A204.1 (cell line): ENCODE measurements around the gene FARSB.

Source experiments
- FAIRE-seq: peaks from 2 replicates; lab custom pipeline; 2012; peaks lifted over from hg19 to GRCh38; lab: Jason Lieb, UNC

The FARSB gene

DNA sequence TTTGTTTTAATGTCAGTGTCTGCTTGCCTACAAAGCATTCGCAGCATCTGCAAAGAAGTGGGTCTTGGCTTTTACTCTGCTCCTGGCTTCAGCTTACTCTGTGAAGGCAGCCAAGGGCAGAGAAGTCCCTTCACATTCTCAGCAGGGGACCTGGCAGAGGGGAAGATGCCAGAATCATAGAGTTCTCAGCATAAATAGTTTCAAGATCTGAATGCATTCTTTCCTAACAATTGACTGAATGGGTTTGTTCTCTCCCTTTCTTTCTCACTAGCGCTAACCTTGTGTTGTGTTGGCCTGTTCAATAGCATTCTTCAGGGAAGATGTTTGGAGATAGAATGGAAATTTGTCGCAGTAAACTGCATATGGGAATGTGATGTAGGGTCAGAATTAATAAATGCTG, 106.9 kb downstream of the FARSB start:
- FAIRE-seq: no peak

DNA sequence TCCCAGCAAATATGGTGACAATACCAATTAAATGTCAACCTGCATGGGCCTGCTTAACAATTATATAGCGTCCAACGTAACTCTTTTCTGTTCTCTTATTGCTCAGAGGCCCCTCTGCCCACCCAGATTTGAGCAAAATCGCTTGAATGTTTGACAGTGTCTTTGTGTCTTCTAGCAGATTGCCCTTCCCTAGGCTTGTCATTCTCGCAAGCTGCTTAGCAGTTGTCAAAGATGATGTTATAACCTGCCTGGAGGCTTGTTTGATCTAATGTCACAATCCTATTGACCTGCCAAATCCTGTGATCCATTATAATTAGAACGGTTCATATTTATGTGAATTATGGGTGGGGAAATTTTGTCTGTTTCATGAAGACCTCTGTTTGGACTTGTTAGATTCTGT, 108.8 kb downstream of the FARSB start:
- FAIRE-seq: no peak

DNA sequence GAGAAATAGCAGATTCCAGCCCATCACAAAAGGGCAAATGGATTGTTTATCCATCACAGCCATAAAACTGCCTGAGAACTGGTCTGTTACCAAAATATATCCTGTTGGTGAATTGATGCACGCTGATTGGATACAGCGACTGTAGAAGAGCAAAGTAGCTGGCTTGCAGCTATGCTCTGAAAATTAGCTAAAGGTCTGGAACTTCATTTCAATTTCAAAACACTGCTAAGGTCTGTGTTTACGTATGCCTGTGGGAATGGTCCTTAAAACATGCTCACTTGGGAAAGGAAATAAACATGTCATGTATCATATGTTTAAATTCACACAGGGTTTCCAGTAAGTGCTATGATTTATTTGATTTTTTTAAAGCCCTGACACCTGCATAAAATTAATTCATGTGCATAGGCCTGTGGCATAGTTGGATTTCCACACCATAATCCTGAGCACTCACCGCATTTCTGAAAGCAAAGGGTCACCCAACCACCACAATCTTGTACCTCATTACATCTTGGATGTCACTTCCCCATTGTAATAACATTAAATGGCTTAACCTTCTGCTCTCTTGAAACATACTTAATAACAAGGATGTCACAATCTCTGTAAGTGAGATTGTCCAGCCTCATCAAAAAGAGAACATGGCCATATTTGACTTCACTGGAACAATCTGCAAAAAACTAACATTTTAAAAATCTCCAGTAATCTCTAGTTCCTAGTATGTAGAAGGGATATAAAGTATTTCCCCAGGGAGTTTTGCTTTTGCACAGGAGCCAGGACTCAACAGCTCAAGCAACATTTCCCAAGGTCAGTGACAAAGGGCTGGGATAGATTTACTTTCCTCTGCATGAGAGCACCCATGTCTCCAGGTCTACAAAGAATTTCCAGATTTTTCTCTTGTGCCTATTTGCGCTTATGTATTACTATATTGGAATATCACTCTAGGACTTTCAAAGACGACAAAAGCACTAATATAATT, 109.8 kb downstream of the FARSB start:
- no peak for FAIRE-seq

DNA sequence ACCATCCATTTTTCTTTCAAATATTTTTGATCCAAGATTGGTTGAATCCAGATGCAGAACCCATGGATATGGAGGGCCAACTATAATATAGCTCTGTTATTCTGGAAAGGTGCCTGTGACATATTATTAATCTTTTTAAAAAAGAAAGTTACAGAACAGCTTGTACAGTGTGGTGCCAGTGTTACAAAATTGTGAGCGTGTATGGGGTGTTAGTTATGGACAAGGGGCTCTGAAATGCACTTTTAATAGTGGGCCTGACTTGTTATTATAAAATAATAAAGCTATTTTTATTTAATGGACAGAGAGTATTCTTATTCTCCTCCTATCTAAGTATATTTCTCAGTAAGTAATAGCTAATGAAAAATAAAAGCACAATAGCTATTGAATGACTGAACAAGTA, 111.2 kb downstream of the FARSB start:
- no peak for FAIRE-seq

DNA sequence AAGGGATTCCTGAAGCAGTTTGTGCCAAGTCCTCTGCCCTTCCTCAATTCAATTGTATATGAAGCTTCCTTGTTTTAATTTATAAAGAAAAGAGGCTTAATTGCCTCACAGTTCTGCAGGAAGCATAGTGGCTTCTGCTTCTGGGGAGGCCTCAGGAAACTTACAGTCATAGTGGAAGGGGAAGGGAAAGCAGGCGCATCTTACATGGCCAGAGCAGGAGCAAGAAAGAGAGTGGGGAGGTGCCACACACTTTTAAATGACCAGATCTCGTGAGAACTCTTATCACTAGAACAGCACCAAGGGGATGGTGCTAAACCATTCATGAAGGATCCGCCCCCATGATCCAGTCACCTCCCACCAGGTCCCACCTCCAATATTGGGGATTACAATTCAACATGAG, 117.4 kb downstream of the FARSB start:
- no peak for FAIRE-seq

DNA sequence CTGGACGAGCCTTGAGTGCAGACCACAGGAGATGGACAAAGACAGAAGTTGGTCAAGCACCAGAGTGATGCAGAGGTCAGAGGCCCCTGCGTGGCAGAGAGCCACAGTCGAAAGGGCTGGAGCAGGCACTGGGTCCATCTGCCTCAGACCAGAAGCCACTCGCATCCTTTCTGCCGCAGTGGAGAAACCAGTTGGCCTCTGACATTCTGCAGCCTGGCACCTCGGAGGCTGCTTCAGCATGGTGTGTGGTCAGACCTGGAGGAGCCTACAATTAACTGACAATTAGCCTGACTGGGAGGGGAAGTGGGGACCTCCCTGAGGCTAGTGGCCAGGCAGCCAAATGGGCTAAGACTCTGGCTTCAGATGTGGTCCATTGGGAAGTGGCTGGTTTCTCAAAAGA, 120.4 kb downstream of the FARSB start:
- FAIRE-seq: no peak

DNA sequence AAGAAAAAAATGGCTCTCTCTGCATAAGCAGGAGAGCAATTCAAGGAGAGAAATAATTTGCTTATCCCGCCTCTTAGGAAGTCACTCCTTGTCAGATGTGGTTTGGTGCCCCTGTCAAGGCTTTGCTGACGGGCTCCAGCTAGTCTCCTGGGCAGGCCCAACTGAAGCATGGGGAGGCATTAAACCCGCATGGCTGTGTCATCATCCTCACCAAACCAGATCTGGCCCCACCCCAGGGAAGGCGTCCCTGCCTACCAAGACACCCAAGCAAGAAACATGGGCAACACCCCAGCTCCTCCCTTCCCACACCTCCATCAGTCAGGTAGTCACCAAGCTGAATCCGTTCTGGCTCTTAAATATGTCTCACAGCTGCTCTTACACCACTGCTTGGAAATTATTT, 123.6 kb downstream of the FARSB start:
- no peak for FAIRE-seq

DNA sequence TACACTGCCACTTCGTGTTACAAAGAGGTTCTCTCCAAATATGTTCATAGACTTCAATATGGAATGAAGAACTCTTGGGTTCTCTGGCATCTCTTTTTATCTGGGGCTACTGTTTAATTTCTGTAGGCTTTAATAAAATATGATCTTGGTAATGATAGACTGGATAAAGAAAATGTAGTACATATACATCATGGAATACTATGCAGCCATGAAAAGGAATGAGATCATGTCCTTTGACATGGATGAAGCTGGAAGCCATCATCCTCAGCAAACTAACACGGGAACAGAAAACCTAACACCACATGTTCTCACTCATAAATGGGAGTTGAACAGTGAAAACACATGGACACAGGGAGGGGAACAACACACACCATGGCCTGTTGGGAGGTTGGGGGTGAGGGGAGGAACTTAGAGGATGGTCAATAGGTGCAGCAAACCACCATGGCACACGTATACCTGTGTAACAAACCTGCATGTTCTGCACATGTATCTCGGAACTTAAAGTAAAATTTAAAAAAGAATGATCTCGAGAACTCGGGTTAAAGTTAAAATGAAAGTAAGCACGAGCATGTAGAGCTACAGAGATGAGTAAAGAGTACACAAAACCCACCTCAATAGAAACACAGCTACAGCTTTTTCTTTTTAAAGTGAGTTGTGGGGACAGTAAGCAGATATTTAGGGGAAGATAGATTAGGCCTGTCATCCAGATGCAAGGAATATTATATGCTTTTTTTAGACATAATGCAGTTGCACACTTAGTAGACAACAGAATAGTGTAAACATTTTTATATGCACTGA, 129.2 kb downstream of the FARSB start:
- no peak for FAIRE-seq

DNA sequence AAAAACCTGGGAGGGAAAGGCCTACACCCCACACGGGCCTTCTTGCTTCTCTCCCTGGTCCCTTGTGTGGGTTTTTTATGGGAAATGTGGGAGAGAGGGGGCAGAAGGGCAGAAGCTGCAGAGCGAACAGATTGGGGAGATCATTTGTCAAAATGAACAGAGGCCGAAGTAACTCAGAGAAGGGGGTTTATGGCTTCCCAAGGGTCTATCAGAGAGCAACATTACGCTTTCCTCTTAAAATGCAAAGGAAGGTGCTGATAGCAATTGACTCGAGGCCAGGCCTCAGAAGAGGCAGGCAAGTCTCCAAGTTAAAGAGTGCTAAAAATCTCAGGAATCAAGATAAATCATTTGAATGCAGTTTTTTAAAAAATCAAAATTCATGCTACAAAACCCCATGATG, 130.1 kb downstream of the FARSB start:
- no peak for FAIRE-seq

DNA sequence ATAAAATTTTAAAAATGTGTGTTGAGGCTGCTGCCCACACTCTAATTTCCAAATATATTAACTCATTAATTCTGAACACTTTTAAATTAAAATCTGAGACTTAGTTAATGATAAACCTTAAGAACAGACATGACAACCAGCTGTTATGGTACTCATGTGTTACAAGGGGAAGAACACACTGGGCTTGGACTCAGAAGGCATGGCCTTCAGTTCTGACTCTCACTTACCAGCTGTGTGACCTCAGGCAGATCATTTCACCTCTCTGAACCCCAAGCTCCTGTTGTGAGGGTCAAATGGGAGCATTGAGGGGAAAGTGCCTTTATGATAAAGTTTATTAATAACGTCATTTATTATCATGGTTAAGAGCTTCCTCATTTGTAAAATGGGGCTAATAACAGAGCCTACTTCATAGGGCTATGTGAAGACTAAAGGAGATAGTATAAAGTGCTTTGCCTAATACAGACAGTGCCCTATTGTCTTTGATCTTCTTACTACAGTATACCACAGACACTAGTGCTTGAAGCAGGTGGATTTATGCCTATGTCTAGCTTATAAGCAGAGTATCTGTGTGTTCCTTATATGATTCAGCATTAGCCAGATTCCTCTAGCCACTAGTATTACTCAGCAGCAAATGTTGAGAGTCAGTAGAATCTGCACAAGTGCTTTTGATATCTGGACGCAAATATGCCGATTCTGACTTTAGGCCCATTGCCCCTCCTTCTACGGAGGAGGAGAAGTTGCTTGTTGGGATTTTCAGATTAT, 131.9 kb downstream of the FARSB start:
- no peak for FAIRE-seq

DNA sequence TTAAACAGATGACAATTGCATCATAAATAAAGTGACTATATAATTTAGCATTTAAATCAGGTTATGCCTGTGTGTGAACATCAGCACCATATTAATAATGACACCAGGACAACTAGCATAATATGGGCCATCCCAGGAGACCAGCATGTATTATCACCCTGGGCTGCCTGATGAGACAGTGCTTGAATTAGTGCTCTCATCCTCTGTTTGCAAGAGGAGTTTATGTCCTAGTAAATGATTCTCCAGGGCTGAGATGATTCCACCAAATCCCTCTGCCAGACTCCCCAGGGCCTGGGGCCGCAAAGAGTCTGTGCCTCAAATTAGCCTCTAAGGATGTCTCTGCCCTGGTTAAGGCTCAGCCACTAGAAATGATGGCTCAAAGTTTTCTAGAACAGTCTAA, 133.8 kb downstream of the FARSB start:
- FAIRE-seq: no peak

DNA sequence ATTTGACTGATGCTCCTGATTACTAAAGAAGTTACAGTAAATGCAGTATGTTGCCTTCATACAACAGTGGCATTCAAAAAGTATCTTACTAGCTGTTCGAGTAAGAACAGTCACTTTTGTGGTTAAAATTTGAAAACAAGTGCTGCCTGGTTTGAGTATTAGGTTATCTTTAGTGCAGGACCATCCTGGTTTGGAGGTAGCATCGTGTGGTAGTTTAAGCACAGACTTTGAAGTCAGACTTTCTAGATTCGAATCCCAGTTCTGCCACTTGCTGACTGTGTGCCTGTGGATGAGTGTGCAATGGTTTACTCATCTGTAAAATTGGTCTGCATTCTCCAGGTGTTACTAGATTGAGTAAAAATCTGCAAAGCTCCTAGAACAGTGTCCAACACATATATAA, 134.8 kb downstream of the FARSB start:
- no peak for FAIRE-seq
